GM21723 (cell line): ENCODE data around the gene RNPS1.
"Not testable (repeated sequence)": the region's sequence is repeated elsewhere in the genome, so short reads cannot be mapped to it uniquely, and the experiment has no call there.

Experiments
- ATAC-seq: cut with Tn5 transposase; IDR thresholded peaks from one replicate; pipeline ENCODE4 v1.9.1; 2021; ENCODE audit warnings: mild to moderate bottlenecking, moderate library complexity; ENCODE audit not compliant: unreplicated experiment

Gene RNPS1

DNA sequence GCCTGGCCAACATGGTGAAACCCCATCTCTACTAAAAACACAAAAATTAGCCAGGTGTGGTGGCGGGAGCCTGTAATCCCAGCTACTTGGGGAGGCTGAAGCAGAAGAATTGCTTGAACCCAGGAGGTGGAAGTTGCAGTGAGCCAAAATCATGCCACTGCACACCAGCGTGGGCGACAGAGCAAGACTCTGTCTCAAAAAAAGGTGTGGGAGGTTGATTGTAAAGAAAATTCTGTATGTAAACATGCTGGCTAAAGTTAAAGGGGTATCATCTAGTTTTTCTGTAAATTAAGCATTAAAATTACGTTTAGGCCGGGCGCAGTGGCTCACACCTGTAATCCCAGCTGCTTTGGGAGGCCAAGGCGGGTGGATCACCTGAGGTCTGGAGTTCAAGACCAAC, 9.4 kb downstream of the RNPS1 start:
- ATAC-seq, result not testable (repeated sequence)

- ATAC-seq, result no peak
Observed at GRCh38 chr16:2257726-2258125, 10.2 kb downstream of the RNPS1 start.

DNA sequence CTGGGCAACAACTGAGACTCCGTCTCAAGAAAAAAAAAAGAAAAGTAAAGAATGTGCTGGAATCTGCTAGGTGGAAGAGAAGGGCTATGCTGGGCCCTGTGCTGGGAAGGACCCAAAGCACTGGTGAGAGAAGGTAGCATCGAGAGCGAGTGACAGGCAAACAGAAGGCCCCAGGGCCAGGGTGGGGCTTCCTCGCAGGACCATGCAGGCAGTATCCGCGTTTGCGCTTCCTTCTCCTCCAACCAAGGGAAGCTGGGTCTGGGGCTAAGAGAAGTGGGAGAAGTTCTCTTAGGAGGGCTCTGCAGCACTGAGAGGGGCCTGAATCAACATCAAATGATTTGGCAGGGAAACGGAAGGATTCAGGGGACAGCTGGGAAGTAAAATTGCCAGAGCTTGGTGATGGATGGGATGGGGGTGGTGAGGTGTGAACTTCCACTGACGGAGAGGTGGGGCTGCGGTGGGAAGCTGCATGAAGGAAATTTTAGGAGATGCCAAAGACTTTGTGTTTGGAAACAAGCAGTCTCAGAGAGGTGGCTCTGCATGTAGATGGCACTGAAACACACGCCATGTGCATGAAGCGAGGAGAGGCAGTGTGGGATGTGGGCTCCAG, 11.3 kb downstream of the RNPS1 start:
- ATAC-seq, result no peak

- no peak for ATAC-seq
Observed at GRCh38 chr16:2253293-2253692, 14.6 kb downstream of the RNPS1 start.

- no peak for ATAC-seq
Observed at GRCh38 chr16:2252806-2253148, 15.1 kb downstream of the RNPS1 start.

DNA sequence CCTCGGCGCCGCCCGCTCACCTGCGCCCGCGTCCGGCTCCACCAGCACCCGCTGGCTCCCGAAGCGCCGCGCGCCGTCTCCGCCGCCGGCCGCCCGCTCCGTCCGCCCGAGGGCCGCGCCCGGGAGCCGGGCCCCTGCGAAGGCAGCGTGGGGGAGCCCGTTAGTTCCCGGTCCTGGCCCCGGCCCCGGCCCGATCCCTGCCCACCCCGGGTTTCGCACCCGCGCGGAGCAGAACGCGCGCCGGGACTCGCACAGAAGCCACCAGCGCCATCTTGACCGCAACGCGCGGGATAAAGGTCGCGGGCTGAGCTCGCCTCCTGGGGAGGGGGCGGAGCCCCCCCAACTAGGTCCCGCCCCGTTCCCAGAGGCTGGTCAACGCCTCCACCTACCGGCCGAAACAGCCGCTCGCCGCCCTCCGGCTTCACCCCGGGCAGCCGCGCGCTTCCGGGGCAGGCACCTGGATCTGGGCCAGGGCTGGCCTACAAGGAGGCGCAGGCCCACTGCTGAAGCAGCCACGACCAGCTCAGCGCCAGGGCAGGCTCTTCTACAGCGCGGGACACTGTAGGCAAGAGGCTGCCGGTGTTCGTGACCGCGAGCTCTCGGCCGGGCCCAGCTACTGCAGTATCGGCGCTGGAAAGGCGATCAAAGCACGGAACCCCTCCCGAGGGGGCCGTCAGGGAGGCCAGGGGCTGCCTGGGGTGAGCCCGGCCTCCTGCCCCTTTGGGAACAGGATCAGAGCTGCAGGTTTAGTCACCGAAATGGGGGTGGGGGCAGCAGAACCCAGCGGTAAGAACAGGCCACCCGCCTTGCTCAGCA, 16.4 kb downstream of the RNPS1 start, which contains the start of gene ECI1:
Gene ECI1 (minus strand): TSS at position 292 of the 816 bp plus-strand sequence. CDS start 21 bp downstream, at position 271.
- ATAC-seq, result peak; percentile 81

- ATAC-seq, result no peak
Observed at GRCh38 chr16:2250652-2251295, 17.2 kb downstream of the RNPS1 start.

DNA sequence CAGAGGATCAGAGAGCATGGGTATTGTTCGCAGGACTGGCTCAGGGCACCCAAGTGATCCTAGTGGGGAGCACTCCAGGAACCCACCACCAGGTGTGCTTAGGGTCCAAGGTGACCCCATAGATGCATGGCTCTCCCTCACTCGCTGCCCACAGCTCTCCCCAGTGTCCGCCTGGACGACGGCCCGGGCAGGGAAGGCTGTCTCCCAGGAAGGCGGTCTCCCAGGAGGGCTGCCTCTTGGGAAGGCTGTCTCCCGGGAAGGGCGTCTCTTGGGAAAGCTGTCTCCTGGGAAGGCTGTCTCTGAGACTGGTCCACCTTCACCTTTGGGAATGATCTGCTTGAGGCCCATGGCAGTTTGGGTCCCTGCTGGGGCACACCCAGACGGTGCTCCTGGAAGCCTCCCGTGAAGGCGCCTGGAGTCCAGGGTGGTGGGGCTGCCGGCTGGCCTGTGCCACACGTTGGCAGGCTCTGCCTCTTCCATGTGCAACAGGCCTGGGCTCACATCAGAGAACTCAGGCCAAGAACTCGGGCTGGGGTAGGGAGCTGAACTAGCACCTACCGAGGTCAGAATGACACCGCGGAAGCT, 21.5 kb downstream of the RNPS1 start:
- ATAC-seq, result no peak

GRCh38 chr16:2244926-2245795, 22.8 kb downstream of the RNPS1 start:
- no peak for ATAC-seq

DNA sequence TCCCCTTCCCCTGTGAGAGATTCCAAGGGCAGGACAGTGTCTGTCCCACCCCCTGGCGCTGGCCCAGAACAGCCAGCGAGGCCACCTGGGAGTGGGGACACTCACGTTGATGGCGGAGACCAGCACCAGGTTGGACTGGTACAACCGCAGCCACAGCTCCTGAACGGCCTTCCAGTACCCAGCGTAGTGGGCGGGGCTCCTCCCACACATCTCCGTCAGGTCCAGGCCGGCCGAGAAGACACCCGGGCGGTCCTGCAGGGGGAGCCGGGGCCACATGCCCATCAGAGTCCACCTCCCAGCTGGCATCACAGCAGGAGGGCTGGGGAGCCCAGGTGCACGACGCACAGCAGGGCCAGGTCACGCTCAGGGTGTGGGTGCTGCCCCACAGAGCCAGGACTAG, 23.6 kb downstream of the RNPS1 start:
- ATAC-seq, result no peak

- ATAC-seq, result no peak
Observed at GRCh38 chr16:2243781-2244180, 24.1 kb downstream of the RNPS1 start.

DNA sequence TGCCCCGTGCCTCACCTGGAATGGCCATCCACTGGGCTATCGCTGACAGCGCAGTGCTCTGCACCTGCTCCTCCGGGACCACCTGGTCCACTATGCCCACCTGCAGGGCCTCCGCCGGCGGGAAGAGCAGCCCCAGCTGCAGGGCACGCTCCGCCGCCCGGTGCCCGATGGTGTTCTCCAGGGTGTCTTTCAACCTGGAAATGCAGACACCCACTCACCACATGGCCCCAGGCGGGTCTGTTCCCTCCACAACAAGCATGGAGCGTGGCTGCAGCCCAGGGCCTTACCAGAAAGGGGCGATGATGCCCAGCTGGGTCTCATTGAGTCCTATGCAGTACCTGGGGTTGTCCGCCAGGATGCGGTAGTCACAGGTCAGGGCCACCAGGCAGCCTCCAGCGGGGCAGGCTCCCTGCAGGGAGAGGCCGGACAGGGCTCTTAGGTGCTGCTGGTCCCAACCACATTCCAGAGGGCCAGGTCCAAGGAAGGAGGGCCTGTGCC, 24.8 kb downstream of the RNPS1 start:
- ATAC-seq, result no peak

GRCh38 chr16:2242598-2242997, 25.3 kb downstream of the RNPS1 start:
- ATAC-seq, result no peak

DNA sequence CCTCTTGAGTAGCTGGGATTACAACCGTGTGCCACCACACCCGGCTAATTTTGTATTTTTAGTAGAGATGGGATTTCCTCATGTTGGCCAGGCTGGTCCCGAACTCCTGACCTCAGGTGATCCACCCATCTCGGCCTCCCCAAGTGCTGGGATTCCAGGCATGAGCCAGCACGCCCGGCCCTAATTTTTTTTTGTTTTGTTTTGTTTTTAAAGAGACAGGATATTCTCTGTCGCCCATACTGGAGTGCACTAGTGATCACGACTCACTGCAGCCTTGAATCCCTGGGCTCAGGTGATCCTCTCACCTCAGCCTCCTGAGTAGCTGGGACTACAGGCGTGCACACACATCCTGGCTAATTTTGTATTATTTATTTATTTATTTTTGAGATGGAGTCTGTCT, 27.6 kb downstream of the RNPS1 start:
- ATAC-seq, result not testable (repeated sequence)

- ATAC-seq, result no peak
Observed at GRCh38 chr16:2238838-2239675, 28.9 kb downstream of the RNPS1 start.

DNA sequence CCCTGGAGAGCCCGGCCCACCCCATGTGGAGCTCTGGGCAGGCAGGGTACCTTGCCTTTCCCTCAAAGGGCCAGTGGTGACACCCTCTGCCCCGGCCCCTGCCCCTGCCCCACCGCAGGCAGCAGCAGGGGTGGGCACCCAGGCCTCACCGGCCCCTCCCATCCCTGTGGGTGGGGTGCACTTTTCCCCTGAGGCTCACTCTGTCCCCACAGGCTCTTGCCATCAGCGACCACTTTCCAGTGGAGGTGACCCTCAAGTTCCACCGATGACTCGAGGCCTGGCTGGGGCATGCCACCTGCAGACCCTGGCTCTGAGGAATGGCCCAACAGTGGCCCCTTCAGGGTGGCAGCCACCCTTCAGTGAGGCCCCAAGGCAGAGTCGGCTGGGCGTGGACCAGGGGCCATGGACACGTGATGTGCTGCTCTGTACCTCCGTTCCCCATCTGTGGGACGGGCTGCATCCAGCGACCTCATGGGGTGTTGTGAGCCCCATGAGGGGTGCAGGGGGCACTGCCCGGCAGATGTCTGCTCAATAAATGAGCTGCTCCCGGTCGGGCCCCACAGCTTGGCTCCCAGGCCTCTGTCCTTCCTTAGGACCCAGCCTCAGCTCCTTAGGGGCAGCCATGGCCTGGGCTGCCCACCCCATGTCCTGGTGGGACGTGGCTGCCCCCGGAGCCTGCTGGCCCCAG, 29.6 kb downstream of the RNPS1 start:
- no peak for ATAC-seq

GRCh38 chr16:2237493-2238149, 30.3 kb downstream of the RNPS1 start:
- no peak for ATAC-seq

DNA sequence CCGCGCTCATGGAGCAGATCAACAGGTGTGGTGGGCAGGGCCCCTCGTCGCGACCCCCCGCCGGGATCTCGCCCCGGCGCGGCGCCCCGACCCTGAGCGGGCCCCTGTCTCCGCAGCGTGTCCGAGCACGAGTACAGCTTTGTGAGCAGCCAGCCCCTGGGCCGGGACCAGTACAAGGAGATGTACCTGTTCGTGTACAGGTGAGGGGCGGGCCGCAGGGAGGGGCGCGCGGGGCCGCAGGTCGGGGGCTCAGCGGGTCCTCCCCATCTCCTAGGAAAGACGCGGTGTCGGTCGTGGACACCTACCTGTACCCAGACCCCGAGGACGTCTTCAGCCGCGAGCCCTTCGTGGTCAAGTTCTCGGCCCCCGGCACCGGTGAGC, 30.8 kb downstream of the RNPS1 start:
- no peak for ATAC-seq
